HEK293 (cell line): Measurements from ENCODE around the gene CABCOCO1.

Experiments
- CTCF ChIP-seq: fragments of 450-650 bp; formaldehyde crosslinking; IDR thresholded peaks from 2 replicates; pipeline ENCODE4 v1.5.1; 2016; ENCODE audit warnings: missing biosample characterization, missing genetic modification characterization
- MYNN ChIP-seq: fragments of 450-650 bp; formaldehyde crosslinking; IDR thresholded peaks from 2 replicates; pipeline ENCODE4 v1.5.1; 2016; ENCODE audit warnings: missing biosample characterization, missing genetic modification characterization, borderline replicate concordance
- PBX3 ChIP-seq: sonication (generic); formaldehyde crosslinking; IDR thresholded peaks from 2 replicates; pipeline ENCODE4 v1.8.1; 2022; ENCODE audit warnings: mild to moderate bottlenecking, moderate library complexity, missing genetic modification reagents
- YY1 ChIP-seq: fragments of 450-650 bp; formaldehyde crosslinking; IDR thresholded peaks from 2 replicates; pipeline ENCODE4 v1.5.1; 2018; ENCODE audit warnings: missing biosample characterization, missing genetic modification characterization
- ZNF10 ChIP-seq: fragments of 450-650 bp; formaldehyde crosslinking; IDR thresholded peaks from 2 replicates; pipeline ENCODE4 v1.5.1; 2017; ENCODE audit warnings: missing biosample characterization, missing genetic modification characterization
- ZNF133 ChIP-seq: fragments of 450-650 bp; formaldehyde crosslinking; IDR thresholded peaks from 2 replicates; pipeline ENCODE4 v1.5.1; 2016; ENCODE audit warnings: missing biosample characterization, missing genetic modification characterization
- ZNF518A ChIP-seq: fragments of 450-650 bp; formaldehyde crosslinking; conservative IDR thresholded peaks from 2 replicates; pipeline ENCODE4 v1.5.1; 2016; ENCODE audit warnings: low read depth, missing biosample characterization, missing genetic modification characterization

- TF ChIP-seq ZNF518A (tag by site-specific recombination): no peak
- no peak for TF ChIP-seq PBX3 (CRISPR knock-in tag)
- TF ChIP-seq YY1 (tag by site-specific recombination): no peak
- TF ChIP-seq MYNN: no peak
- TF ChIP-seq CTCF (tag by site-specific recombination): no peak
- TF ChIP-seq ZNF10: no peak
- no peak for TF ChIP-seq ZNF133 (tag by site-specific recombination)
Observed at GRCh38 chr10:61812052-61812721, 149.5 kb downstream of the CABCOCO1 start.
